ENCODE measurements around the gene ASTN2.

ASTN2 gene

GRCh38 chr9:117379341-117379740 is 35.5 kb downstream of the ASTN2 start:
- H3K27ac ChIP-seq, result no peak overlapping the region
- TF ChIP-seq ZFX (IDR thresholded peaks at IDR 0.05) (no peak), CTCF (conservative IDR thresholded peaks at IDR 0.05) (no peak)

- TF ChIP-seq CTCF (conservative IDR thresholded peaks at IDR 0.05), result no peak
- TF ChIP-seq ZFX (IDR thresholded peaks at IDR 0.05), result no peak
- no peak overlapping the region for H3K27ac ChIP-seq
These were observed 37.8 kb downstream of the ASTN2 start for GRCh38 chr9:117377046-117377445.

GRCh38 chr9:117375956-117376355 is 38.9 kb downstream of the ASTN2 start:
- TF ChIP-seq ZFX (IDR thresholded peaks at IDR 0.05) (no peak), CTCF (conservative IDR thresholded peaks at IDR 0.05) (no peak)
- no peak overlapping the region for H3K27ac ChIP-seq

GRCh38 chr9:117374076-117374725 is 40.7 kb downstream of the ASTN2 start:
- TF ChIP-seq CTCF (conservative IDR thresholded peaks at IDR 0.05) (no peak), ZFX (IDR thresholded peaks at IDR 0.05) (no peak)

GRCh38 chr9:117368684-117369230 is 46.1 kb downstream of the ASTN2 start:
- no peak overlapping the region for H3K27ac ChIP-seq
- no peak for TF ChIP-seq ZFX (IDR thresholded peaks at IDR 0.05)
- TF ChIP-seq CTCF (conservative IDR thresholded peaks at IDR 0.05), result no peak

More at GRCh38 chr9:117374076-117374725, 40.7 kb downstream of the ASTN2 start:
- no peak overlapping the region for H3K27ac ChIP-seq

DNA sequence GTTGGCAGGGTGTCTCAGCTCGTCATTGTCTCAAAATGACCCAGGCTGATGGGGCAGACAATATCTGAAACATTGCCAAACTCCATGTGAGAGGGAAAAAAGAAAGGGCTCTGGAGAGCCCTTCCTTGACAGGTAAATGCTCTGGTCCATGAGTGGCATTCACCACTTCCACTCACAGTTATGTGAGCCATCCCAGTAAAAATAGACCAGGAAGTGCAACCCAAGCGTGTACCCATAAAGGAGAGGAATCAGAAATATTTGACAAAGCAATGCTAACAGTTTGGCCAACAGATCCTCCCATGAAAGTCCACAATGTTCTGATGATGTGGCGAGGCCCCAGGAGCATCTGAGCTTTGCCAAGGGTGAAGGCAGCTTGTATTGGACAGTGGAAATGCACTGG is 49.4 kb downstream of the ASTN2 start:
- TF ChIP-seq ZFX (IDR thresholded peaks at IDR 0.05), result no peak
- TF ChIP-seq CTCF (conservative IDR thresholded peaks at IDR 0.05), result no peak
- no peak overlapping the region for H3K27ac ChIP-seq

- no peak overlapping the region for H3K27ac ChIP-seq
- TF ChIP-seq ZFX (IDR thresholded peaks at IDR 0.05), result no peak
- TF ChIP-seq CTCF (conservative IDR thresholded peaks at IDR 0.05), result no peak
These were observed 51.9 kb downstream of the ASTN2 start for GRCh38 chr9:117363006-117363405.
